HL-60 (cell line): ENCODE results near the gene ARAF.

Experiments used
- CTCF ChIP-seq: IDR thresholded peaks from one replicate; pipeline ENCODE4 v1.5.1; 2011; ENCODE audit warnings: low read length, control low read depth, inconsistent platforms; ENCODE audit not compliant: insufficient read depth
- POLR2AphosphoS5 ChIP-seq: IDR thresholded peaks from 2 replicates; pipeline ENCODE4 v1.6.1; 2012; ENCODE audit warnings: low read depth
- REST ChIP-seq: IDR thresholded peaks from 2 replicates; pipeline ENCODE4 v1.6.1; 2012; ENCODE audit warnings: low read depth; ENCODE audit not compliant: insufficient replicate concordance

DNA sequence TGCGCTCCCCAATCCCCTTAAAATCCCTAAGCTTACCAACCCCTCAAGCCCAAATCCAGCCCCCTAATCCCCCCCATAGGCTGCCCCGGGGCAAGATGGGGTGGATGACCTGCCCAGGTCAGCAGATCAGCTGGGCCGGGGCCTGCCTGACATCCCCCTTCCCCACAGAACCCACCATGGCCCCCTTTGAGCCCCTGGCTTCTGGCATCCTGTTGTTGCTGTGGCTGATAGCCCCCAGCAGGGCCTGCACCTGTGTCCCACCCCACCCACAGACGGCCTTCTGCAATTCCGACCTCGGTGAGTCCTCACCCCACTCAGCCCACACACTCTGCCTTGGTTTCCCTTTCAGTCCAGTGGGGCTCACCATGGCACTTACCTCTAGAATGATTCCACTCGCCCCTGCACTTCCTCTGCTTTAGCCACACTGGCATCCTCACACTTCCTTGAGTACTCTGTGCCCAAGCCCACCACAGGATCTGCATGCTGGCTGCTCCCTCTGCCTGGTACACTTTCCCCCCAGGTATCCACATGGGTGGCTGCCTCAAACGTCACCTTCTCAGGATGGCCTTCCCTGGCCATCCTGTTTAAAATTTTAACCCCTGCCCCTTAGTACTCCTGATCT, 22.3 kb downstream of the ARAF start:
- TF ChIP-seq CTCF = no peak
- TF ChIP-seq POLR2AphosphoS5 = no peak
- no peak for TF ChIP-seq REST
